ENCODE measurements around the gene PABPC4L.

The PABPC4L gene

GRCh38 chr4:134189949-134190348, 11.6 kb downstream of the PABPC4L start:
- TF ChIP-seq Cebpa-rat (IDR thresholded peaks at IDR 0.05), result no peak
- Histone ChIP-seq H3K4me2 (no peak overlapping the region), H3K4me1 (no peaks in the 10 kb centered on the region)

GRCh38 chr4:134189480-134189879, 12.1 kb downstream of the PABPC4L start:
- no peak overlapping the region for H3K27ac ChIP-seq
- H3K36me3 ChIP-seq, result no peaks in the 10 kb centered on the region
- no peaks in the 10 kb centered on the region for H4K20me1 ChIP-seq
- no peaks in the 10 kb centered on the region for H3K4me1 ChIP-seq
- no peak overlapping the region for H3K4me3 ChIP-seq
- no peak for TF ChIP-seq Cebpa-rat (IDR thresholded peaks at IDR 0.05)
- no peaks in the 10 kb centered on the region for H3K9me3 ChIP-seq
- no peak overlapping the region for H3K9ac ChIP-seq
- H3K4me2 ChIP-seq, result no peak overlapping the region
- H3K27me3 ChIP-seq, result no peaks in the 10 kb centered on the region

More at GRCh38 chr4:134189949-134190348, 11.6 kb downstream of the PABPC4L start:
- Histone ChIP-seq H3K36me3 (no peaks in the 10 kb centered on the region), H3K4me3 (no peak overlapping the region), H4K20me1 (no peaks in the 10 kb centered on the region), H3K9me3 (no peaks in the 10 kb centered on the region), H3K27me3 (no peaks in the 10 kb centered on the region), H3K9ac (no peak overlapping the region), H3K27ac (no peak overlapping the region)

GRCh38 chr4:134178706-134179105, 22.9 kb downstream of the PABPC4L start:
- Histone ChIP-seq H3K27me3 (no peaks in the 10 kb centered on the region), H4K20me1 (no peaks in the 10 kb centered on the region), H3K27ac (no peak overlapping the region), H3K4me2 (no peak overlapping the region), H3K9me3 (no peaks in the 10 kb centered on the region), H3K9ac (no peak overlapping the region), H3K36me3 (no peaks in the 10 kb centered on the region), H3K4me1 (no peaks in the 10 kb centered on the region), H3K4me3 (no peak overlapping the region)
- no peak for TF ChIP-seq Cebpa-rat (IDR thresholded peaks at IDR 0.05)

GRCh38 chr4:134174271-134174670, 27.3 kb downstream of the PABPC4L start:
- H3K9ac ChIP-seq, result no peak overlapping the region
- no peaks in the 10 kb centered on the region for H3K36me3 ChIP-seq
- no peaks in the 10 kb centered on the region for H3K4me1 ChIP-seq
- H3K27me3 ChIP-seq, result no peaks in the 10 kb centered on the region
- no peak overlapping the region for H3K4me2 ChIP-seq
- no peak overlapping the region for H3K4me3 ChIP-seq
- TF ChIP-seq Cebpa-rat (IDR thresholded peaks at IDR 0.05), result no peak
- H3K9me3 ChIP-seq, result peaks cover 3% of the 10 kb centered on the region; the same call in 1 of the 2 replicates
- H4K20me1 ChIP-seq, result no peaks in the 10 kb centered on the region
- no peak overlapping the region for H3K27ac ChIP-seq

GRCh38 chr4:134160211-134160610, 41.4 kb downstream of the PABPC4L start:
- Histone ChIP-seq H3K4me2 (no peak overlapping the region), H3K9ac (no peak overlapping the region), H3K4me3 (no peak overlapping the region), H3K27ac (no peak overlapping the region), H4K20me1 (no peaks in the 10 kb centered on the region), H3K27me3 (no peaks in the 10 kb centered on the region), H3K36me3 (no peaks in the 10 kb centered on the region), H3K9me3 (no peaks in the 10 kb centered on the region), H3K4me1 (no peaks in the 10 kb centered on the region)
- TF ChIP-seq Cebpa-rat (IDR thresholded peaks at IDR 0.05), result no peak

GRCh38 chr4:134154097-134154496, 47.5 kb downstream of the PABPC4L start:
- no peak overlapping the region for H3K27ac ChIP-seq
- H3K36me3 ChIP-seq, result no peaks in the 10 kb centered on the region
- no peaks in the 10 kb centered on the region for H4K20me1 ChIP-seq
- H3K9ac ChIP-seq, result no peak overlapping the region
- no peak for TF ChIP-seq Cebpa-rat (IDR thresholded peaks at IDR 0.05)
- H3K4me3 ChIP-seq, result no peak overlapping the region
- H3K4me2 ChIP-seq, result no peak overlapping the region
- H3K9me3 ChIP-seq, result no peaks in the 10 kb centered on the region
- no peaks in the 10 kb centered on the region for H3K27me3 ChIP-seq
- H3K4me1 ChIP-seq, result no peaks in the 10 kb centered on the region

- H4K20me1 ChIP-seq, result no peaks in the 10 kb centered on the region
- H3K4me1 ChIP-seq, result no peaks in the 10 kb centered on the region
- no peak overlapping the region for H3K9ac ChIP-seq
- no peaks in the 10 kb centered on the region for H3K36me3 ChIP-seq
- H3K4me3 ChIP-seq, result no peak overlapping the region
- H3K9me3 ChIP-seq, result peaks cover 6% of the 10 kb centered on the region
- no peak overlapping the region for H3K27ac ChIP-seq
- H3K27me3 ChIP-seq, result no peaks in the 10 kb centered on the region
- H3K4me2 ChIP-seq, result no peak overlapping the region
- TF ChIP-seq Cebpa-rat (IDR thresholded peaks at IDR 0.05), result no peak
These were observed 53.6 kb downstream of the PABPC4L start for GRCh38 chr4:134147941-134148340.

Data from BLaER1 (cell line).